Keratinocyte (primary cell): Measurements from ENCODE around the gene CDT1.
A peak's percentile ranks its signal among the peaks of the same experiment; 100 is the strongest.

Source experiments
- EZH2 ChIP-seq: IDR thresholded peaks from one replicate; pipeline ENCODE4 v1.6.1; 2012; ENCODE audit warnings: inconsistent platforms, mild to moderate bottlenecking, low read length, moderate library complexity
- TF ChIP-seq, protein P1 (sequence below), 3 experiments: IDR thresholded peaks in 1 of 3; conservative IDR thresholded peaks in 1 of 3; optimal IDR thresholded peaks in 1 of 3; 2 replicates in 2 of 3; 3 replicates in 1 of 3; pipeline versions ENCODE3 to v1.5.1; 2011; ENCODE audit warnings: low read length in 3 of 3, mild to moderate bottlenecking in 3 of 3, moderate library complexity in 2 of 3, control low read depth in 1 of 3, inconsistent platforms in 1 of 3; ENCODE audit not compliant: insufficient read depth in 2 of 3; ENCODE audit errors: extremely low read depth in 1 of 3

GRCh38 chr16:88754912-88755744, 48.5 kb upstream of the CDT1 start:
- TF ChIP-seq, protein P1, sequence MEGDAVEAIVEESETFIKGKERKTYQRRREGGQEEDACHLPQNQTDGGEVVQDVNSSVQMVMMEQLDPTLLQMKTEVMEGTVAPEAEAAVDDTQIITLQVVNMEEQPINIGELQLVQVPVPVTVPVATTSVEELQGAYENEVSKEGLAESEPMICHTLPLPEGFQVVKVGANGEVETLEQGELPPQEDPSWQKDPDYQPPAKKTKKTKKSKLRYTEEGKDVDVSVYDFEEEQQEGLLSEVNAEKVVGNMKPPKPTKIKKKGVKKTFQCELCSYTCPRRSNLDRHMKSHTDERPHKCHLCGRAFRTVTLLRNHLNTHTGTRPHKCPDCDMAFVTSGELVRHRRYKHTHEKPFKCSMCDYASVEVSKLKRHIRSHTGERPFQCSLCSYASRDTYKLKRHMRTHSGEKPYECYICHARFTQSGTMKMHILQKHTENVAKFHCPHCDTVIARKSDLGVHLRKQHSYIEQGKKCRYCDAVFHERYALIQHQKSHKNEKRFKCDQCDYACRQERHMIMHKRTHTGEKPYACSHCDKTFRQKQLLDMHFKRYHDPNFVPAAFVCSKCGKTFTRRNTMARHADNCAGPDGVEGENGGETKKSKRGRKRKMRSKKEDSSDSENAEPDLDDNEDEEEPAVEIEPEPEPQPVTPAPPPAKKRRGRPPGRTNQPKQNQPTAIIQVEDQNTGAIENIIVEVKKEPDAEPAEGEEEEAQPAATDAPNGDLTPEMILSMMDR (optimal IDR thresholded peaks at IDR 0.05 in 1 of 3, IDR thresholded peaks at IDR 0.05 in 1 of 3, conservative IDR thresholded peaks at IDR 0.05 in 1 of 3; ENCODE audit: extremely low read depth in 1 of 3, insufficient read depth in 2 of 3, low read length in 3 of 3): peak in 1 of 3 experiments; percentile 50
- no peak for TF ChIP-seq EZH2
